ENCODE data around the gene SBK2. TPM values are rescaled to one million over a fixed set of nuclear protein-coding genes. Genes with fewer than 3 reads are reported as not detected.

Gene SBK2
- total and polyA plus RNA-seq, 12 donors: 0.39 to 14.1 (median 2.0) TPM

GRCh38 chr19:55581823-55582223 is 44.9 kb upstream of the SBK2 start:
- 22 to 25% methylated on average over 6 of the region's 6 CpGs for WGBS, 2 donors
- H3K36me3 ChIP-seq: peaks cover 0 to 20% (median 7%) of the 10 kb centered on the region in 9 donors
- peak overlapping the region in 1 of 10 donors; percentile 4 for H3K27ac ChIP-seq
- intact Hi-C loops (cut with DNase I): loop anchor here in 2 of 10 donors (2.0 to 5.0 kb wide), 3 partner anchors 35 to 65 kb away; no protein-coding TSS in a partner anchor
- ATAC-seq: no peak
- H3K4me3 ChIP-seq: no peak overlapping the region
- H3K9me3 ChIP-seq: no peaks in the 10 kb centered on the region
- TF ChIP-seq CTCF (IDR thresholded peaks at IDR 0.05): no peak
- peaks cover 5 to 34% (median 27%) of the 10 kb centered on the region in 9 donors for H3K4me1 ChIP-seq
- H3K27me3 ChIP-seq: peaks cover 0 to 22% (median 0%) of the 10 kb centered on the region in 7 donors
- no peak for DNase-seq

- peaks cover 0 to 16% (median 0%) of the 10 kb centered on the region in 7 donors for H3K27me3 ChIP-seq
- ATAC-seq: no peak
- H3K9me3 ChIP-seq: no peaks in the 10 kb centered on the region
- H3K4me1 ChIP-seq: peaks cover 4 to 28% (median 22%) of the 10 kb centered on the region in 9 donors
- H3K36me3 ChIP-seq: peaks cover 0 to 24% (median 7%) of the 10 kb centered on the region in 9 donors
- no peak for TF ChIP-seq CTCF (IDR thresholded peaks at IDR 0.05)
- peak overlapping the region; percentile 84 to 100 (median 94) for H3K4me3 ChIP-seq
- intact Hi-C loops (cut with DNase I): loop anchor here in 2 of 10 donors (2.0 to 5.0 kb wide), 3 partner anchors 34 to 64 kb away; no protein-coding TSS in a partner anchor
- WGBS, 2 donors: 34% methylated on average over 12 of the region's 12 CpGs
- no peak for DNase-seq
- H3K27ac ChIP-seq: peak overlapping the region; percentile 94 to 99 (median 96)
These were observed 44.4 kb upstream of the SBK2 start for GRCh38 chr19:55581145-55581822.

- WGBS, 2 donors: 1 to 2% methylated on average over 17 to 23 of the region's 24 CpGs
- H3K4me1 ChIP-seq: peaks cover 0 to 22% (median 16%) of the 10 kb centered on the region in 9 donors
These were observed 43.8 kb upstream of the SBK2 start, which contains the start of gene ZNF579 for GRCh38 chr19:55580628-55581144. ZNF579 (minus strand) TSS chr19:55580848; CDS start chr19:55579639, 1,209 bp downstream.

More at GRCh38 chr19:55580628-55581144, 43.8 kb upstream of the SBK2 start, which contains the start of gene ZNF579:
- intact Hi-C loops (cut with DNase I): loop anchor here in 3 of 10 donors (1.0 to 5.0 kb wide), 4 partner anchors 16 to 64 kb away; no protein-coding TSS in a partner anchor
- no peak for TF ChIP-seq CTCF (IDR thresholded peaks at IDR 0.05)
- peak within 1 kb of the TSS; percentile 84 to 100 (median 94) for H3K4me3 ChIP-seq
- DNase-seq (peak; percentile 87 to 92), ATAC-seq (peak; percentile 86 to 95 (median 89))
- H3K27ac ChIP-seq: peak within 1 kb of the TSS; percentile 94 to 99 (median 96)
- H3K9me3 ChIP-seq: no peaks in the 10 kb centered on the region
- peaks cover 0 to 24% (median 7%) of the 10 kb centered on the region in 9 donors for H3K36me3 ChIP-seq
- H3K27me3 ChIP-seq: peaks cover 0 to 10% (median 0%) of the 10 kb centered on the region in 7 donors
